Smooth muscle cell (in vitro differentiated cells): ENCODE measurements around the gene TIMELESS. TPM values are rescaled to one million over a fixed set of nuclear protein-coding genes. Genes with fewer than 3 reads are reported as not detected.

ENCODE experiments used
- DNase-seq: peaks from one replicate; lab custom pipeline; 2025; ENCODE audit not compliant: unreplicated experiment; lab: John Stamatoyannopoulos, UW
- H2AFZ ChIP-seq: fragments of 200-600 bp; sonication (generic); 2 replicates; pipeline ENCODE4 v1.6.0; 2016; ENCODE audit warnings: antibody characterized with exemption, low read depth, mild to moderate bottlenecking
- H3F3A ChIP-seq: fragments of 200-600 bp; sonication (generic); 2 replicates; pipeline ENCODE4 v1.6.0; 2017; ENCODE audit warnings: antibody characterized with exemption, low read depth
- H3K27ac ChIP-seq: fragments of 200-600 bp; sonication (generic); 2 replicates; pipeline ENCODE4 v1.5.1; 2016; ENCODE audit warnings: low read depth, mild to moderate bottlenecking
- H3K27me3 ChIP-seq: fragments of 200-600 bp; sonication (generic); 2 replicates; pipeline ENCODE4 v1.6.1; 2016; ENCODE audit warnings: low read depth, mild to moderate bottlenecking
- H3K36me3 ChIP-seq: fragments of 200-600 bp; sonication (generic); 2 replicates; pipeline ENCODE4 v1.5.1; 2016; ENCODE audit warnings: low read depth
- H3K4me1 ChIP-seq: fragments of 200-600 bp; sonication (generic); 2 replicates; pipeline ENCODE4 v1.5.1; 2016; ENCODE audit warnings: low read depth
- H3K4me2 ChIP-seq: fragments of 200-600 bp; sonication (generic); 2 replicates; pipeline ENCODE4 v1.6.0; 2016; ENCODE audit warnings: mild to moderate bottlenecking
- H3K4me3 ChIP-seq: fragments of 200-600 bp; sonication (generic); 2 replicates; pipeline ENCODE4 v1.5.1; 2016; ENCODE audit warnings: mild to moderate bottlenecking
- H3K79me2 ChIP-seq: fragments of 200-600 bp; sonication (generic); 2 replicates; pipeline ENCODE4 v1.6.0; 2016; ENCODE audit warnings: low read depth, mild to moderate bottlenecking
- H3K9ac ChIP-seq: fragments of 200-600 bp; sonication (generic); 2 replicates; pipeline ENCODE4 v1.6.0; 2016; ENCODE audit warnings: low read depth
- H3K9me3 ChIP-seq: fragments of 200-600 bp; sonication (generic); replicated peaks from 2 replicates; pipeline ENCODE4 v1.5.1; 2016; ENCODE audit warnings: low read depth
- H4K20me1 ChIP-seq: fragments of 200-600 bp; sonication (generic); 2 replicates; pipeline ENCODE4 v1.6.0; 2016; ENCODE audit warnings: low read depth
- CTCF ChIP-seq: fragments of 200-600 bp; sonication (generic); IDR thresholded peaks from 2 replicates; pipeline ENCODE4 v1.5.1; 2017; ENCODE audit warnings: borderline replicate concordance, mild to moderate bottlenecking, antibody characterized with exemption; ENCODE audit not compliant: insufficient read depth, poor library complexity, severe bottlenecking
- WGBS: methylation state at CpG from one replicate; pipeline ENCODE4 v1.1.7; 2016; ENCODE audit warnings: low lambda C conversion rate; 5-methylcytosine and 5-hydroxymethylcytosine counted together
- polyA plus RNA-seq: library from polyadenylated mRNA; unstranded; fragments of >200 nt; fragmentation: Nextera tagmentation; extraction: Ambion mirVana; gene quantifications from 2 replicates; pipeline ENCODE4 v1.2.1, GENCODE V29; 2016
- total RNA-seq: library from RNA; depleted of rRNA; stranded (reverse); fragments of >200 nt; gene quantifications from 2 replicates; pipeline ENCODE4 v1.2.3, GENCODE V29; 2014

TIMELESS gene
- total and polyA plus RNA-seq, 2 experiments from 2014 or later = 6.3 to 9.9 TPM

- Histone ChIP-seq H3K36me3 (no peaks in the 10 kb centered on the region), H3K79me2 (no peaks in the 10 kb centered on the region), H2AFZ (peak overlapping the region; percentile 7), H3K27ac (no peak overlapping the region), H3K4me2 (peak overlapping the region; percentile 82), H3K9me3 (no peaks in the 10 kb centered on the region), H3K4me3 (peak overlapping the region; percentile 52), H3K27me3 (peaks cover 65% of the 10 kb centered on the region), H4K20me1 (no peaks in the 10 kb centered on the region), H3K9ac (no peak overlapping the region), H3K4me1 (no peaks in the 10 kb centered on the region), H3F3A (no peaks in the 10 kb centered on the region)
- TF ChIP-seq CTCF = no peak
- DNase-seq = no peak
- WGBS = 7% methylated on average over 44 of the region's 44 CpGs
These were observed 38.3 kb upstream of the TIMELESS start for GRCh38 chr12:56487448-56488040.

DNA sequence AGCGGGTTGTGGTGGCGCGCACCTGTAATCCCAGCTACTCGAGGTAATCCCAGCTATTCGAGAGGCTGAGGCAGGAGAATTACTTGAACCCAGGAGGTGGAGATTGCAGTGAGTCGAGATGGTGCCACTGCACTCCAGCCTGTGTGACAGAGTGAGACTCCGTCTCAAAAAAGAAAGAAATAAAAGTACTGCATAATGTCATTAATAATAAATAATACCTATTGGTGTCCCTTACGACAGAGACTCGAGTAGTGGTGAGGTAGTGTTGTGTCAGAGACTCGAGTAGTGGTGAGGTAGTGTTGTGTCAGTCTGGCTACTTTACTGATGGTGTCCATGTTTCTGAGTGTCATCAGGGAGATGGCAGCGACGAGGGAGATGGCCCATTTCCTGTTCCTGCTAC, 37.5 kb upstream of the TIMELESS start:
- no peak overlapping the region for H3K4me2 ChIP-seq
- no peak overlapping the region for H3K9ac ChIP-seq
- H3K27me3 ChIP-seq = peaks cover 63% of the 10 kb centered on the region
- H3F3A ChIP-seq = no peaks in the 10 kb centered on the region
- H4K20me1 ChIP-seq = no peaks in the 10 kb centered on the region
- H3K9me3 ChIP-seq = no peaks in the 10 kb centered on the region
- no peak overlapping the region for H3K27ac ChIP-seq
- 81% methylated on average over 12 of the region's 12 CpGs for WGBS
- H3K36me3 ChIP-seq = no peaks in the 10 kb centered on the region
- H3K79me2 ChIP-seq = no peaks in the 10 kb centered on the region
- TF ChIP-seq CTCF = no peak
- DNase-seq = no peak
- no peak overlapping the region for H2AFZ ChIP-seq
- no peaks in the 10 kb centered on the region for H3K4me1 ChIP-seq
- no peak overlapping the region for H3K4me3 ChIP-seq

DNA sequence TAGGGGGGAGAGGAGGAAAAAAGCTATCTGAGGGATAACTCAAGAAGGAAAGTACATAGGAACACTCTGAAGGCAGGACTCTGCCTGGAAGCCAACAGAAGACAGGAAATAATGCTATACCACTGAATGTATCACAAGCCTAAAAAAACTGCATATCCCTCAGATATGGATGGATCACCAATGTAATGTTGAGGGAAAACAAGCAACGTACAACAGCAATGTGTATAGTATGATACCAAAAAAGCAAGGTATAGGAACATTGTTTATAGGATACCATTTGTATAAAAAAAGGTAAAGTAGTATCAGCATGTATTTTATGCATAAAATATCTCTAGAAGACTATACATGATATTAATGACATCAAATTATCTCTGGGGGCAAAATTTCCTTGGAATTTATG, 35.3 kb upstream of the TIMELESS start:
- TF ChIP-seq CTCF = no peak
- peaks cover 43% of the 10 kb centered on the region for H3K27me3 ChIP-seq
- H3F3A ChIP-seq = no peaks in the 10 kb centered on the region
- no peak for DNase-seq
- whole genome bisulfite sequencing = 91% methylated on average over 1 of the region's 1 CpG
- no peak overlapping the region for H3K4me2 ChIP-seq
- H2AFZ ChIP-seq = no peak overlapping the region
- H3K36me3 ChIP-seq = no peaks in the 10 kb centered on the region
- H3K79me2 ChIP-seq = no peaks in the 10 kb centered on the region
- no peaks in the 10 kb centered on the region for H4K20me1 ChIP-seq
- H3K9ac ChIP-seq = no peak overlapping the region
- H3K4me1 ChIP-seq = no peaks in the 10 kb centered on the region
- H3K4me3 ChIP-seq = no peak overlapping the region
- H3K27ac ChIP-seq = no peak overlapping the region
- H3K9me3 ChIP-seq = no peaks in the 10 kb centered on the region

GRCh38 chr12:56479625-56480024, 30.4 kb upstream of the TIMELESS start:
- WGBS = 97% methylated on average over 7 of the region's 7 CpGs
- H4K20me1 ChIP-seq = no peaks in the 10 kb centered on the region
- DNase-seq = no peak
- H3K4me3 ChIP-seq = no peak overlapping the region
- no peak for TF ChIP-seq CTCF
- H3K4me2 ChIP-seq = no peak overlapping the region
- H3K79me2 ChIP-seq = no peaks in the 10 kb centered on the region
- H3K9ac ChIP-seq = no peak overlapping the region
- no peaks in the 10 kb centered on the region for H3K4me1 ChIP-seq
- H3F3A ChIP-seq = no peaks in the 10 kb centered on the region
- no peak overlapping the region for H3K27ac ChIP-seq
- H2AFZ ChIP-seq = no peak overlapping the region
- no peaks in the 10 kb centered on the region for H3K27me3 ChIP-seq
- H3K36me3 ChIP-seq = no peaks in the 10 kb centered on the region
- no peaks in the 10 kb centered on the region for H3K9me3 ChIP-seq
